CD4-positive, alpha-beta T cell treated with Interleukin-10 for 1 hour (primary cell): ENCODE results near the gene GYG2.
"Not testable (repeated sequence)": the region's sequence is repeated elsewhere in the genome, so short reads cannot be mapped to it uniquely, and the experiment has no call there.

Experiments used
- DNase-seq: peaks from one replicate; pipeline ENCODE4 v3.0.0-alpha.2; 2020

Gene GYG2

DNA sequence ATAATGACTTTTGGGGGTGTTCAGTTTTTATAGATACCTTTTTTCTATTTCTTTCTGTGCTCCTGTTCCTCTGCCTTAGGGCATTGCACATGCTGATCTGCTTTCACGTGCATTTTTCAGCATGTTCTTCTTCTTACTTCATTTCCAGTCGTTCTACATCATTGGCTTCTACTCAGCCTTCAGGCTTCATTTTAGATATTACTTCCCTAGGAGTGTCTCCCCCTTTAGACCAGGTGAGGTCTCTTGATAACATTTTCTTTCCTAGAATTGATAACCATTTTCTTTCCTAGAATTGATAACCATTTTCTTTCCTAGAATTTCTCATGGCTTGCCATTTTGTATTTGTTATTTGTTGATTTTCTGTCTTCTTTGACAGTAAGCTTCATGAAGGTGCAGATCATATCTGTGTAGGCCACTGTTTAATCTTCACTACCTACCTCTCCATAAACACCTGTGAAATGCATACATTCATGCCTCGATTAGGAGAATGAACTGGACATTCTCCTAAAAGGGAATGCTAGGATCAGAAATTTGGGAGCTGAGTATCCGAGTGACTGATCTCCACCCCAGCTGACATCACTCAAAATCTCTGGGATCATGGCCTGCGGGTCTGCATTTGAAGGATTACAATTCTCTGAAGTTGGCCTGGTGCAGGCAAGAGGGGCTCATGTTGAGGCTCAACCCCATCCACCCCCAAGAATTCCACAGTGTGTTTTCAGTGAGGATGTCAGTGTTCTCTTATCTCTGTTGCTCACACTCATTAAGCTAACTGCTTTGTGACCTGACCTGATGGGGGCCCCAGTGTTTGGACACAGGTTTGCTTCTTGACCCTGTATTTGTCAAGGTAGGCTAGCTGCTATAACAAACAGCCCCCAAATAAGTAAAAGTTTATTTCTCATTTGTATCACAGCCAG lies 45.7 kb downstream of the GYG2 start:
- DNase-seq: no peak

DNA sequence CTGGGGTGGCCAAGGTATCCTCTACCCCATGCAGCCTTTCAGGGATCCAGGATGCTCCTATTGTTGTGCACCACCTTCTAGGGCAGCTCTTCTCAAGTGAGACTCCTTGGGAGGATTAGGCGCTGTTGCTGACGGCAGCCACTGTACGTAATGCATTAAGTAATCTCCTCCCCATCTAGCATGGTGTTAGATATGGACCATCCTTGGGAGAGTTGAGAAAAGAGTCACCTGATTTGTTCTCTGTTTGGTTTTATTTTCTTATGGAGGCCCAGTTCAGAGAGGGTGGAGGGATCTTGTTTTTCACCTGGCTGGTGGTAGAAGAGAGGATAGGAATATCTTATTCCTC lies 46.4 kb downstream of the GYG2 start:
- no peak for DNase-seq

DNA sequence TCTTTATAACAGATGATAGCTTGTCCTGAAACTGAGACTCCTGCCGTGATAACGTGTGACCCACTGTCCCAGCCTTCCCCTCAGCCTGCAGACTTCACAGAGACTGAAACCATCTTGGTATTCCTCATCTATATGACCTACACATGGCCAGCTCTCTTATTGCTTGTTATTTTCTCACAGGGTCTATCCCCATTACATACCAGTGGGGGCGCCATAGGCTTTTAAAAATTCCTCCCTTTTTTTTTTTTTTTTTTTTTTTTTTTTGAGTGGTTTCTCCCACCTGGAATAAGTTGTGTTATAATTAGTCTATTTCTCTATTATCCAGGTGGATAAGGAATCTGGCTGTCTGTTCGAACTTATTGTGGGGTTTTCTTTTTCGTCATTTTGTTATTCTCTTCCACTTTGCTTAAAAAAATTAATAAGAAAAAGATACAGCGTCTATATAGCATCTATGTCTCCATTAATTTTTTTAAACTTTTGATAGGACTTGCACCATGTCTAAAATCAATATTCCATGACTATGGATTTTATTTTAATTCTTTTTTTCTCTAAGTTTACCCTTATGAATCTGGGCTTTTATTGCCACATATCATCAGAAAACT lies 47.2 kb downstream of the GYG2 start:
- DNase-seq: no peak

DNA sequence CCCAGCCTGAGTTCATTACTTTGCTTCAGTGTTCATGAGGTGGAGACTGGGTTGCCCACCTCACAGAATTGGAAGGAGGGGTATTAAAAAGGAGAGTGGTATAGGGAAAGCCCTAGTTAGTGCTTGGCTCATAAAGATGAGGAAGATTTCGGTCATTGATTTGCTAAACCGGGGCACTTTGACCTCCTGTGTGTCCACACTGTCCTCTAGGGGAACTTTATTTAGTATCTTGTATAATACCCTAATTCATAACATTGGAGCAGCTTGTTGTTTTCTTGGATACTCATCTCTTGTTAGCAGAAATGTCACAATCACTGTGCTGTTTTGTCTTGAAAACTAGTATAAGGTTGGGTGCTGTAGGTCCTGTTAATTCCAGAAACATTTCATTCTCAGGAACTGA lies 49.8 kb downstream of the GYG2 start:
- no peak for DNase-seq

DNA sequence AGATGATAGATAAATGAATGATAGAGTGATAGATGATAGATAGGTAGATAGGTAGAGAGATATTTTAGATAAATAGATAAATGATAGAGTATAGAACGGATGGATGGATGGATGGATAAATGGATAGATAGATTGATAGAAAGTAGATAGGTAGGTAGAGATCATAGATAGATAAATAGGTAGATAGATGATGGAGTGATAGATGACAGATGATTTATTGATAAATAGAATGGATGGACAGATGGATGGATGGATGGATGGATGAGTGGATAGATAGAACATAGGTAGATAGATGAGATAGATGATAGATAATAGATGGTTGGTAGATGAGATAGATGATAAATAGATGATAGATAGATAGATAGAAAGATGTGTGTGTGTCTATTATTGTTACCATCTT lies 50.9 kb downstream of the GYG2 start:
- no peak for DNase-seq

DNA sequence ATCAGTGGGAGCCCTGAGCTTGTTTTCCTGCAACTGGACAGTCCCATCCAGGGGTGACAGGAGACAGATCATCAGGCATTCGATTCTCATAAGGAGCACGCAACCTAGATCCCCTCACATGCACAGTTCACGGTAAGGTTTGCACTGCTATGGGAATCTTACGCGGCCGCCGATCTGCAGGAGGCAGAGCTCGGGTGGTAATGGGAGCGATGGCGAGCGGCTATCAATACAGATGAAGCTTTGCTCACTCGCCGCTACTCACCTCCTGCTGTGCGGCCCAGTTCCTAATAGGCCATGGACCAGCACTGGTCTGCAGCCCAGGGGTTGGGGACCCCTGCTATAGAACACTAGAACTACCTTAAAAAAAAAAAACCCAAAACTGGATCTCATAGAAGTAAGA lies 55.0 kb downstream of the GYG2 start:
- no peak for DNase-seq

DNA sequence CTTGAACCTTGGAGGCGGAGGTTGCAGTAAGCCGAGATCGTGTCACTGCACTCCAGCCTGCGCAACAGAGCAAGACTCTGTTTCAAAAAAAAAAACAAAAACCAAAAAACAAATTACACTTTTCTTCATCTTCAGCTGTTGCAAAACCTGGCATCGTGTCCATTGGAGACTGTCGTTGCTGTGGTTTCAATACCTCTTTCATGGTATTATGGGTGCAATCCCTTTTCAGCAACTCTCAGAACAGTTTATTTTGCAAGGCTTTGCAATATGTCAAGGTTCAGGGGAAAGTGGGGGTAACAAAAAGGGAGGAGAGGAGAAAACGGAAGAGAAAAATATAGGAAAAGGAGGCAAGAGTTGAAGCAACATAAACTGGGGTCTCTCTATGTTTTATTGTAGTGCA lies 59.6 kb downstream of the GYG2 start:
- no peak for DNase-seq

DNA sequence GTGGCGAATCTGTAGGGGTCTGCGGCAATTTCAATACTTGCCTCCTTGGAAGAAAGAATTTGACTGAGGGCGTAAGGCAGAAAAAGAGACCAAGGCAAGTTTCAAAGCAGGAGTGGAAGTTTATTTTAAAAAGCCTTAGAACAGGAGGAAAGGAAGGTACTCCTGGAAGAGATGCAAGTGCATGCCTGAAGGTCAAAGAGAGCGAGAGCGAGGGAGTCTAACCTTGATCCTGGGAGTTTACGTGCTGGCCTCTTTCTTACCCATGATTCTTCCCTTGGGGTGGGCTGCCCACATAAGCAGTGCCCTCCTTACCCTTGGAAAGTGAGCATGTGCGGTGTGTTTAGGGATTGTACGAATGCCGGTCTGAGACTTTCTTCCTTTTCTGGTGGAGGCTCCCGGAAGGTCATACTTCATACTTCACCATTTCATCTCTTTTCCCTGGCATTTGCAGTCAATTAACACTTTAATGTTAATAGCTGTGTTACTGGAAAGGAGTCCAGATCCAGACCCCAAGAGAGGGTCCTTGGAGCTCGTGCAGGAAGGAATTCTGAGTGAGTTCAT lies 60.4 kb downstream of the GYG2 start:
- DNase-seq: no peak

DNA sequence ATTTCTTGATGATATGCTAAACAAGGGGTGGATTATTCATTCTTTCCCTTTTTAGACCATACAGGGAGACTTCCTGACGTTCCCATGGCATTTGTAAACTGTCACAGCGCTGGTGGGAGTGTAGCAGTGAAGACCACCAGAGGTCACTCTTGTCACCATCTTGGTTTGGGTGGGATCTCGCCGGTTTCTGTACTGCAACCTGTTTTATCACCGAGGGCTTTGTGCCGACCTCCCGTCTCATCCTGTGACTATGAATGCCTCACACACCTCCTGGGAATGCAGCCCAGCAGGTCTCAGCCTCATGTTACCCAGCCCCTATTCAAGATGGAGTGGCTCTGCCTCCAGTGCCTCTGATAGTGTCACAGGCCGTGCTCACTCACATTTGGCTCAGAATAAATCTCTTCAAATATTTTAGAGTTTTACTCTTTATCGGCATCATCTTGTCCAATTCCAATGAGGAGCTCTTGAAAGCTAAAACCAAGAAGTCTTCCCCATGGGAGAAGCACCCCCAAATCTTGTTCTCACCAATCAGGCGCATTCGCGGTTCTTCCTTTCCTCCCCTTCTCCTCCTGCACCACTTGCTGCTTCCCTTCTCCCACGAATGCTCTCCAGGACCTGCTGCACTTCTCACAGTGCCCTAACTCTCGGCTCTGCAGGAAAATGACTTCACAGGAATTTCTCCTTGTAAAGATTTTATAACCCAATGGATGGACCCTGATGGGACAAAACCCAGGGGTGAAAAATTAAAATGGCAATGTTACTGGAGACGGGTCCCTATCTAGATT lies 61.2 kb downstream of the GYG2 start:
- not testable (repeated sequence) for DNase-seq

DNA sequence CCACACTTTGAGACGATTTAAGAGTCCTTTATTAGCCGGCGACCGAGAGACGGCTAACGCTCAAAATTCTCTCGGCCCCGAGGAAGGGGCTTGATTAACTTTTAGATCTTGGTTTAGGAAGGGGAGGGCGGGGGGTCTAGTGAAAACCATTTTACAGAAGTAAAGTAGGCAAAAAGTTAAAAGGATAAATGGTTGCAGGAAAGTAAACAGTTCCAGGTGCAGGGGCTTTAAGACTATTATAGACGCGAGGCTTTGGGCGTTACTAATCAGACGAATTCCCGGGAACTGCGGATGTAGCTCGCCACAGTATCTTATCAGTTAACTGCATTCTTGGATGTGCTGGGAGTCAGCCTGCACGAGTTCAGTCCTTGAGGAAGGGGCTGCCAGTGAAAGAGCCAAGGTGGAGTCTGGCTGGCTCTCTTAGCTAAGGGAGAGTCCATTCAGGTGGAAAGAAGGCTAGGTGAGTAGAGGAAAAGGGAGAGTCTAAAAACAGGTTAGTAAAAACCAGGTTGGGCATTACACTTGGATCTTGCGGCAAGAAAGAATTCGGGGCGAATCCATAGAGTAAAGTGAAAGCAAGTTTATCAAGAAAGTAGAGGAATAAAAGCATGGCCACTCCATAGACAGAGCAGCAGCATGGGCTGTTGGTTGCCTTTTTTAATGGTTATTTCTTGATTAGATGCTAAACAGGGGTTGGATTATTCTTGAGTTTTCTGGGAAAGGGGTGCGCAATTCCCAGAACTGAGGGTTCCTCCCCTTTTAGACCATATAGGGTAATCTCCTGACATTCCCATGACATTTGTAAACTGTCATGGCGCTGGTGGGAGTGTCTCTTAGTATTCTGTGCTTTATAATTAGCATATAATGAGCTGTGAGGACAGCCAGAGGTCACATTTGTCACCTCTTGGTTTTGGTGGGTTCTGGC lies 62.1 kb downstream of the GYG2 start:
- DNase-seq: not testable (repeated sequence)

DNA sequence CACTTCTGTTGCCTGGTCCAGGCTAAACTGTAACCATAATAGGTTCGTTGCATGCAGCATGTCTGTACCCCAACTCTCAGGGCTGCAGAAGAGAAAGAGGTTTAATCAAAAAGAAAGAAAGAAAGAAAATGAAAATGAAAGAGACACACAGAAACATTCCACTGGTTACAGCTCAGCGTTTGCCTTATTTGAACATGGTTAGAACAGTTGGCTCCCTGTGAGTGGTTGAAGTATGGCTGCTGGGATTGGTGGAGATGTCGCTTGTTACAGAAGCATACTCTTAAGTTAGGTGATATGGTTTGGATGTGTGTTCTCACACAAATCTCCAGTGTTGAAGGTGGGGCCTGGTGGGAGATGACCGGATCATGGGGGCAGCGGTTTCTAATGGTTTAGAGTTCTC lies 64.1 kb downstream of the GYG2 start:
- DNase-seq: no peak

DNA sequence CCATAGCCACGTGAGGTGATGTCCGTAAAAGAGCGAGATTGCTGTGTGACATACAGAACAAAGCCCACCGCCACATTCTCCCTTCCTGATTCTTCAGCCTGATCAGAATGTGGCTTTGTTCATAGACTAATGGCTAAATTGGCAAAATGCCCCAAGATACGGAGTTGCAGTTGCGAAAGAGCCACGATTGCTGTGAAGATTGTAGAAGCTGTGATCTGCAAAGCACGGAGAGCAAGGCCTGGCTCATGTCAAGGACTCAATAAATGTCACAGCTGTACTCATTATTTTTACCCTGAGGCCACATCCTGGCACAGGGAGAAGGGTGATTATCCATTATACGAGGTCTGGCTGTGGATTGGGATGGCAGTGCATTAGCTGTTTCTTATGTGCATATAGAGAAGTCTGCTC lies 66.2 kb downstream of the GYG2 start:
- DNase-seq: no peak

DNA sequence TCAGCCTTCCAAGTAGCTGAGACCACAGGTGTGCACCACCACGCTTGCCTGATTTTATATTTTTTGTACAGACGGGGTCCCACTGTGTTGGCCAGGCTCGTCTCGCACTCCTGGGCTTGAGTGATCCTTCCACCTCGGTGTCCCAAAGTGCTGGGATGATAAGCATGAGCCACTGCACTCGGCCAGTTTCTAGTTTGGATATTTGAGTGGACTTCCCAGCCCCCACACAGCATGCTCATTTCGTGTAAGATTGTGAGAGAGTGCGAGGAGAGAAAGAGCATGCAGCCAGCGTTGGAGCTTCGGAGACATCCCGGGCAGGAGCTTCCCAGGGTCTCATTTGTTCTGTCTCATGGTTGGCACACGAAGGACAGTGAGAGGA lies 68.6 kb downstream of the GYG2 start:
- DNase-seq: no peak

DNA sequence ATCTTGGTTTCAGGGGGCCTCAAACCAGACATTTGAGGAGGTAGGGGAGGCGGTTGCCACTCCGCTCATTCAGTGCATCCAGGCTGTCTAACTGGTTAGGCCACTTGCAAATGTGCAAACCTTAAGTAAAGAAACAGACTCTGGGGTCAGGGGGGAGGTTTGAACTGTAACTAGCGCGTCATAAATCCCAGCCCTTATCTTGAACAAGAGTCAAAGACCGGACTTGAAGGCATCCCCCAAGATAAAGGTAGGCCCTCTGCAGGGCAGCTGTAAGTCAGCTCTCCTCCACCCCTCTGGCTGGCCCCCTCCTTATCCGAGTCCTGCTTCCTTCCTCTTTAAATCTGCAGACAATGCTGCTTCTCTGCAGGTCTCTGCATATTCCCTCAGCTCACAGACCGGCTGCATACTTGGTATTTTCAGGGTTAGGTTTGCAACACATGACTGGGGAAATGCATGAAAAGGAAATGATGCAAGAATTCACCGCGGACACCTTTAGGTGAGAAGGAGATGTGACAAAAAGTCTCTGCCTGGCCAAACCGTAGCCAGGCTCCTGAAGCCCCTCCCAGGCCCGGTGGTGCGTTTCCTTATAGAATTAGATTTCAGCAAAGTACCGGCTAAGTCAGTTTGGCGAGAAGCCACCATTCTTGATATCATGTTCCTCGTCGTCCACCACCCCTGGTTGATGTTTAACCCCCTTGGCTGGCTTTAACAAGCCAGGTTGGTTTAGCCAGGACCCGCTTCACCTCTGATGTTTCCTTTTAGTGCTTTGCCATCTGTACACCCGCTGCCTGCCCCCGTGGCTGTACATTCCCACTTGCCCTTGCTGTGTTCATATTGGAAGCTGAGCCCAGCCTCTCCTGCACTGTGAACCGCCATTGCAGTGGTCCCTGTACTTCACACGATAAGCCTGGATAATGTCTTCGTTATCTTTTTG lies 69.2 kb downstream of the GYG2 start:
- peak; percentile 16 for DNase-seq

DNA sequence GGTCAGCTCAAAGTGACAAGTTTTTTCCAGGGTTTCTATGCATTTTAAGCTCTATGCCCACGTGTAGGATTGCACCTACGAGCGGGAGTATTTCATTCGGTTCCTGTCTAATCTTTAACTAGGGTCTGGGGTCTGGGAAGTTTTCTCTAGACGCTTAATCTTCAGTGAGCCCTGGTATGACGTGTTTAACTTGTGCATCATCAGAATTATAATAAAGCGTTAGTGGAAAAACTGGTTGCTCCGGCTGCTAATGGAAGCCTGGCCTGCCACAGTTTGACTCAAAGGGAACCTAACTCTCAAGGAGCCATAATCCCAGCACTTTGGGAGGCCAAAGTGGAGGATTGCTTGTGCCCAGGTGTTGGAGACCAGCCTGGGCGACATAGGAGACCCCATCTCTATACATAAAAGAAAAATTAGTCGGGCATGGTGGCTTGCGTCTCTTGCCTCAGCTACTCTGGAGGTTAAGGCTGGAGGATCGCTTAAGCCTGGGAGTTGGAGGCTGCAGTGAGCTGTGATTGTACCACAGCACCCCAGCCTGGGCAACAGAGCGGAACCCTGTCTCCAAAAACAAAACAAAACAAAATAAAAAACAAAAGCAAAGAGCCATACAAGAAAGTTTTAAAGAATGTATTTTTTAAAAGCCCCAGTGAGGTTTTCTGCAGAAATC lies 70.2 kb downstream of the GYG2 start:
- no peak for DNase-seq

DNA sequence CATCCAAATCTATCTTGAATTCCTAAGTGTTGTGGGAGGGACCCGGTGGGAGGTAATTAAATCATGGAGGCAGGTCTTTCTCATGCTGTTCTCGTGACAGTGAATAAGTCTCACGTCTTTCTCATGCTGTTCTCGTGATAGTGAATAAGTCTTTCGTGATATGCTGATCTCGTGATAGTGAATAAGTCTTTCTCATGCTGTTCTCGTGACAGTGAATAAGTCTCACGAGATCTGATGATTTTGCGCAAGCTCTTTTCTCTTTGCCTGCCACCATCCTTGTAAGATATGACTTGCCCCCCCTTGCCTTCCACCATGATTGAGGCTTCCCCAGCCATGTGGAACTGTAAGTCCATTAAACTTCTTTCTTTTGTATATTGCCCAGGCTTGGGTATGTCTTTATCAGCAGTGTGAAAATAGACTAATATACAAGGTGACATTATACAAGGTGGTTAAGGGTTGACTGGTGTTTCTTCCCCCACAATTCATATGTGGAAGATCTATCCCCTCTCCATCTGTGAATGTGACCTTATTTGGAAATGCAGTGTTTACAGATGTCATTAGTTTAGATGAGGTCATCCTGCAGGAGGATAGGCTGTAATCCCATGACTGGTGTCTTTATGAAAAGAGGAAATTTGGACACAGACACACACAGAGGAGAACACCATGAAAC lies 72.8 kb downstream of the GYG2 start:
- no peak for DNase-seq

DNA sequence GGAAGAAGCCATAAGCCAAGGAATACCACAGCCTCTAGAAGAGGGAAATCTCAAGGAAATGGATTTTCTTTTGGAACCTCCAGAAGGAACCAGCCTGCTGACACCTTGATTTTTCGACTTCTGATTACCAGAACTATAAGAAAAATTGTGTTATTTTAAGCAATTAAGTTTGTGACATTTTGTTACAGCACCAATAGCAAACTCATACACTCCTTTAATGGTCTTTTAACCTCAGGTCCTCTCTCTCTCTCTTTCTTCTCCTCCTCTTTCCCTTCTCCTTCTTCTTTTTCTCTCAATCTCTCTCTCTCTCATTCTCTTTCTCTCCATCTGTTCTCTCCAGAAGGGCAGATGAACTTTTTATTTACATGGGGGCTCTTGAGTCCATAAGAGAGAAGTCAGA lies 74.1 kb downstream of the GYG2 start:
- no peak for DNase-seq

DNA sequence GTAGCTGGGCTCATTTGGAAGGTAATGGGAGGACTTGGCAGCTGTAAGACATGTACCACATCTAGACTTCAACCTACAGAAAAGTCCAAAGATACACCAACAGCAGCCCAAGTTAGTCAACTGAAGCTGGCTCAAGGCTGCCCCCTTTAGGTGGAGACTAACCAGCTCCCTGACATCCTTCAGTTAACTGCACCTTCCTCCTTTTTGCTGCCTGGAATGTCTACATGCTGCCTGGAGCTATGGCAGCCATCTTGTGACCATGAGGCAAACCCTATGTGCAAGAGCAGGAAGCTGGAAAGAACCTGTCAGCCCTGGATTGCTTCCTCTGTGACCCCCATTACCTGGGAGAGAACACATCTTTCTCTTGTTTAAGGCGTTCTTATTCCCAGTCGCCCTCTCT lies 74.6 kb downstream of the GYG2 start:
- DNase-seq: no peak

DNA sequence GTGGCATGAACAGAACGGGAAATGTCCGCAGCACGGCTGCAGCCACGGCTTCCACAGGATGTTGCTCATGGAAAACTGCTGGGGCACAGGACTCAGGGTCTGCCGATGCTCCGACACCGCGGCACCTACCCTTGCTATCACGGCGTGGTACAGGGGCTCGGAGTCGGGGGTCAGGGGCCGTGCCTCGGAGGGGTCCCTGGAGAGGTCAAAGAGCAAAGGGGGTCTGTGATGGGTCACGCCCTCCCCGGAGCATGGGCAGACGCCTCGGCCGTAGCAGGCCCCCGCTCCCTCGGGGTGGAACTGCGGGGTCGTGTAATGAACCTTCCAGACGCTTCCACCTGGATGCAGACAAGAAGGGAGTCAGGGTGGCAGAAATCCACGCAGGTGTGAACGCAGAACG lies 78.6 kb downstream of the GYG2 start:
- DNase-seq: no peak

DNA sequence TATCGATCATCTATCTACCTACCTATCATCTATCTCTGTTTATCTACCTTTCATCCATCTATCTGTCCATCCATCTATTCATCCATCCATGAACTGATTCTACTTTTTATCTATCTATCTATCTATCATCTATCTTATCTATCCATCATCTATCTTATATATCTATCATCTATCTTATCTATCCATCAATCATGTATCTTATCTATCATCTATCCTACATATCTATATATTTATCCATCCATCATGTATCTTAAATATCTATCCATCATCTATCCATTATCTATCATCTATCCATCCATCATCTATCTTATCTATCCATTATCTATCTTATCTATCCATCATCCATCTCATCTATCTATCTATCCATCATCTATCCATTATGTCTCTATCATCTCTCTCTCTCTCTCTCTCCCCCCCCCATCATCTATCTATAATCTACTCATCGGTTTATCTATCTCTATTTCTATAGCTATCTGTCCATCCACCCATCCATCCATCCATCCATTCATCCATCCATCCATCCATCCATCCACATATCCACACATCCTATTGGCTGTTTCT lies 79.5 kb downstream of the GYG2 start:
- no peak for DNase-seq
